K562 (cell line): ENCODE data around the gene CCNL1. TPM values are rescaled to one million over a fixed set of nuclear protein-coding genes. Genes with fewer than 3 reads are reported as not detected.
A peak's percentile ranks its signal among the peaks of the same experiment; 100 is the strongest.

ENCODE experiments used
- ARID4B ChIP-seq: sonication (generic); formaldehyde crosslinking; IDR thresholded peaks from 2 replicates; pipeline ENCODE4 v1.8.0; 2022; ENCODE audit warnings: mild to moderate bottlenecking, missing genetic modification reagents
- CBFB ChIP-seq: sonication (generic); formaldehyde crosslinking; IDR thresholded peaks from 2 replicates; pipeline ENCODE4 v1.4.0; 2020; ENCODE audit warnings: mild to moderate bottlenecking, missing genetic modification reagents
- CBX1 ChIP-seq: sonication (generic); IDR thresholded peaks from 2 replicates; pipeline ENCODE4 v1.6.1; 2016; ENCODE audit warnings: antibody characterized with exemption, low read depth, mild to moderate bottlenecking
- CXXC5 ChIP-seq: fragments of 250-450 bp; sonication (Bioruptor Pico); IDR thresholded peaks from 2 replicates; pipeline ENCODE4 v1.8.0; 2022; ENCODE audit warnings: inconsistent platforms, mild to moderate bottlenecking, moderate library complexity
- FOXK1 ChIP-seq: sonication (generic); formaldehyde crosslinking; IDR thresholded peaks from 2 replicates; pipeline ENCODE4 v1.8.0; 2022; ENCODE audit warnings: missing genetic modification reagents, mild to moderate bottlenecking, borderline replicate concordance
- FOXK2 ChIP-seq, 2 experiments: fragments of 450-650 bp; IDR thresholded peaks in 1 of 2; conservative IDR thresholded peaks in 1 of 2; 2 replicates each; pipeline ENCODE4 v1.6.1; 2016; ENCODE audit warnings: low read depth in 2 of 2, mild to moderate bottlenecking in 1 of 2
- PHTF2 ChIP-seq: fragments of 250-450 bp; sonication (Bioruptor Pico); IDR thresholded peaks from 2 replicates; pipeline ENCODE4 v1.5.0; 2021; ENCODE audit warnings: mild to moderate bottlenecking
- RBM22 ChIP-seq: fragments of 200-400 bp; formaldehyde crosslinking; IDR thresholded peaks from 2 replicates; pipeline ENCODE4 v1.6.1; 2018; ENCODE audit warnings: low read length, low read depth; ENCODE audit not compliant: poor library complexity, severe bottlenecking
- TAF7 ChIP-seq: fragments of 450-650 bp; IDR thresholded peaks from 2 replicates; pipeline ENCODE4 v1.6.1; 2016; ENCODE audit warnings: missing genetic modification characterization, missing compliant biosample characterization
- TAF9B ChIP-seq: fragments of 450-650 bp; IDR thresholded peaks from 2 replicates; pipeline ENCODE4 v1.6.1; 2018; ENCODE audit warnings: mild to moderate bottlenecking; ENCODE audit not compliant: partially characterized antibody
- TCF15 ChIP-seq: fragments of 250-450 bp; sonication (Bioruptor Pico); IDR thresholded peaks from 2 replicates; pipeline ENCODE4 v1.8.0; 2022; ENCODE audit warnings: moderate library complexity, mild to moderate bottlenecking, inconsistent platforms
- THRAP3 ChIP-seq: fragments of 450-650 bp; IDR thresholded peaks from 2 replicates; pipeline ENCODE4 v1.6.1; 2016; ENCODE audit warnings: mild to moderate bottlenecking, inconsistent platforms, borderline replicate concordance
- ZBTB8A ChIP-seq: fragments of 450-650 bp; IDR thresholded peaks from 2 replicates; pipeline ENCODE4 v1.6.1; 2018; ENCODE audit warnings: mild to moderate bottlenecking, moderate library complexity; ENCODE audit not compliant: partially characterized antibody
- ZNF197 ChIP-seq: fragments of 200-800 bp; sonication (Bioruptor generic); IDR thresholded peaks from 2 replicates; pipeline ENCODE4 v1.6.1; 2016; ENCODE audit warnings: low read depth, missing genetic modification characterization, missing compliant biosample characterization
- ZNF766 ChIP-seq: fragments of 200-800 bp; sonication (Bioruptor generic); conservative IDR thresholded peaks from 2 replicates; pipeline ENCODE4 v1.6.1; 2016; ENCODE audit warnings: missing genetic modification characterization, missing compliant biosample characterization
- polyA plus RNA-seq, 8 experiments: library from polyadenylated mRNA; depleted of rRNA in 4 of 8; stranded (reverse) in 5 of 8; unstranded in 3 of 8; fragments of >200 nt; fragmentation: Nextera tagmentation in 2 of 8; fragmentation: Illumina TruSeq in 1 of 8; extraction: Ambion mirVana in 2 of 8; extraction: Trizol in 1 of 8; gene quantifications; 2 replicates each; pipeline versions ENCODE4 v1.2.1 to v1.2.3, GENCODE V29; 2011 to 2014; ENCODE audit warnings: inconsistent platforms in 1 of 8, missing spikeins in 1 of 8
- total RNA-seq, 7 experiments: library from RNA; depleted of rRNA in 6 of 7; stranded (reverse); fragments of >200 nt in 6 of 7; fragmentation: Illumina TruSeq in 2 of 7; extraction: Trizol in 2 of 7; gene quantifications; 2 replicates each; pipeline versions ENCODE4 v1.2.1 to v1.2.3, GENCODE V29; 2011 to 2021; ENCODE audit warnings: low replicate concordance in 1 of 7
- TF ChIP-seq, protein P1 (sequence below), 2 experiments: fragments of 450-650 bp; conservative IDR thresholded peaks; 2 replicates each; pipeline ENCODE4 v1.6.1; 2017; ENCODE audit warnings: mild to moderate bottlenecking in 2 of 2, moderate library complexity in 2 of 2
- TF ChIP-seq, protein P2 (sequence below): sonication (generic); formaldehyde crosslinking; IDR thresholded peaks from 2 replicates; pipeline ENCODE4 v1.8.0; 2022; ENCODE audit warnings: mild to moderate bottlenecking, missing genetic modification reagents, borderline replicate concordance

The CCNL1 gene
- total and polyA plus RNA-seq, 9 of the 15 experiments (the other 6 are each of a cell fraction or from before 2014, with no cell fraction given), result 16.1 to 186 (median 132) TPM

DNA sequence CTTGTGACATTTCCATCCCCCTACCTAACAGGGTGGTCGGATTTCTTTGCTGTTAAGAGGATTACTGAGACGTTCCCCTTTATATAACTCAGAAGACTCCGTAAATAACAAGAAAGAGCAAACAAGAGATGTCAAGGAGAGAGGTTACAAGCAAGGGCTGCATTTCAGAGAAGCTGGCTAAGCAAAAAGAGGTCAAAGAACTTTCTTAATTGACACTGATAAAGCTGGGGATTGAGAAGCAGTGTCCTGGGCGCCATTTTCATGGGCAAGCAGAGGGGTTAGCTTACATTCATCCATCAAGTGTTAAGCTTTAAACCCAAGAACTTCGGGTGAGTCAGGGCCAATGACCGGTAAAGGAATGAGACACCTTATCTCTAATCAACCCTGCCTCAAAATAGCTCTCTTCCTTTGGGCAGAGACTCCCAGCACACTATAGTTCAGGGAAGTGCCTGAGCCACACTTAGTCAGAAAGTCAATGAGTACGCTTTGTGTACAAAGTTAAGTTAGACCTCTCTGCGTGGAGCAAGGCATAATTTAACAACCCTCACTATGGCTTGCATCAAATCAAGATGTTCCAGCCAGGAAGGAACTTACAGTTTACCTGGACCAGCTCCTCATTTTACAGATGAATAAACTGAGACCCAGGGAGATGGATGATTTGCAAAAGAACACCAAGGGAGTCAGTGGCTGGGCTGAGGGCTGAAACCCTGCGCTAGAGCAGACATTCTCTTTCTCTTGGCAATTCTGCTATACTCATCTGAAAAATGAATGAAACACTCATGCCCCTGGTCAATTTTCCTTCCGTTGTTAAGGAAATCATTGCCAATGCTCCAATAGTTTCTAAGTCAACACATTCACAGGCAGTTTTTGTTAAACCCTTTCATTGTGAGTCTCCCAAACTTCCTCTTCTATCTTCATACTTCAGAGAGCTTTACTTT, 44.6 kb downstream of the CCNL1 start (continued):
- TF ChIP-seq ARID4B (CRISPR knock-in tag) (no peak), PHTF2 (CRISPR knock-in tag) (no peak), TCF15 (no peak), ZNF197 (CRISPR knock-in tag) (no peak; the same call in 1 of the 2 replicates), TAF9B (peak; percentile 39), RBM22 (no peak), ZBTB8A (no peak), THRAP3 (no peak), CBFB (CRISPR knock-in tag) (no peak), TAF7 (tag) (peak; percentile 62), ZNF766 (CRISPR knock-in tag) (peak; percentile 86), FOXK2 (conservative IDR thresholded peaks at IDR 0.05 in 1 of 2, IDR thresholded peaks at IDR 0.05 in 1 of 2; ENCODE audit: low read depth in 2 of 2) (peak in 1 of 2 experiments; percentile 33; a peak in 1 of 4 replicates), FOXK1 (CRISPR knock-in tag) (no peak), CBX1 (no peak), CXXC5 (CRISPR knock-in tag) (peak; percentile 69)
- TF ChIP-seq, protein P1, sequence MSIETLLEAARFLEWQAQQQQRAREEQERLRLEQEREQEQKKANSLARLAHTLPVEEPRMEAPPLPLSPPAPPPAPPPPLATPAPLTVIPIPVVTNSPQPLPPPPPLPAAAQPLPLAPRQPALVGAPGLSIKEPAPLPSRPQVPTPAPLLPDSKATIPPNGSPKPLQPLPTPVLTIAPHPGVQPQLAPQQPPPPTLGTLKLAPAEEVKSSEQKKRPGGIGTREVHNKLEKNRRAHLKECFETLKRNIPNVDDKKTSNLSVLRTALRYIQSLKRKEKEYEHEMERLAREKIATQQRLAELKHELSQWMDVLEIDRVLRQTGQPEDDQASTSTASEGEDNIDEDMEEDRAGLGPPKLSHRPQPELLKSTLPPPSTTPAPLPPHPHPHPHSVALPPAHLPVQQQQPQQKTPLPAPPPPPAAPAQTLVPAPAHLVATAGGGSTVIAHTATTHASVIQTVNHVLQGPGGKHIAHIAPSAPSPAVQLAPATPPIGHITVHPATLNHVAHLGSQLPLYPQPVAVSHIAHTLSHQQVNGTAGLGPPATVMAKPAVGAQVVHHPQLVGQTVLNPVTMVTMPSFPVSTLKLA (conservative IDR thresholded peaks at IDR 0.05), result no peak
- TF ChIP-seq, protein P2, sequence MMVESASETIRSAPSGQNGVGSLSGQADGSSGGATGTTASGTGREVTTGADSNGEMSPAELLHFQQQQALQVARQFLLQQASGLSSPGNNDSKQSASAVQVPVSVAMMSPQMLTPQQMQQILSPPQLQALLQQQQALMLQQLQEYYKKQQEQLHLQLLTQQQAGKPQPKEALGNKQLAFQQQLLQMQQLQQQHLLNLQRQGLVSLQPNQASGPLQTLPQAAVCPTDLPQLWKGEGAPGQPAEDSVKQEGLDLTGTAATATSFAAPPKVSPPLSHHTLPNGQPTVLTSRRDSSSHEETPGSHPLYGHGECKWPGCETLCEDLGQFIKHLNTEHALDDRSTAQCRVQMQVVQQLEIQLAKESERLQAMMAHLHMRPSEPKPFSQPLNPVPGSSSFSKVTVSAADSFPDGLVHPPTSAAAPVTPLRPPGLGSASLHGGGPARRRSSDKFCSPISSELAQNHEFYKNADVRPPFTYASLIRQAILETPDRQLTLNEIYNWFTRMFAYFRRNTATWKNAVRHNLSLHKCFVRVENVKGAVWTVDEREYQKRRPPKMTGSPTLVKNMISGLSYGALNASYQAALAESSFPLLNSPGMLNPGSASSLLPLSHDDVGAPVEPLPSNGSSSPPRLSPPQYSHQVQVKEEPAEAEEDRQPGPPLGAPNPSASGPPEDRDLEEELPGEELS (CRISPR knock-in tag), result no peak
